ENCODE data around the gene ETFB. TPM values are rescaled to one million over a fixed set of nuclear protein-coding genes. Genes with fewer than 3 reads are reported as not detected.

ETFB gene
- total and polyA plus RNA-seq, 9 of the 15 experiments (the other 6 are each of a cell fraction or from before 2014, with no cell fraction given) = 18.1 to 143 (median 96.1) TPM

GRCh38 chr19:51367565-51368365 lies 1.6 kb upstream of the ETFB start (continued):
- TF ChIP-seq GMEB1 (CRISPR knock-in tag; IDR thresholded peaks at IDR 0.05) (no peak), CHCHD3 (CRISPR knock-in tag; IDR thresholded peaks at IDR 0.05) (no peak), NCOA1 (IDR thresholded peaks at IDR 0.05; ENCODE audit: low read depth) (no peak; the same call in 1 of the 2 replicates), POLR2G (IDR thresholded peaks at IDR 0.05; ENCODE audit: low read depth, low read length) (peak; percentile 88), HMG20A (CRISPR knock-in tag; conservative IDR thresholded peaks at IDR 0.05) (no peak), ETV1 (tag; conservative IDR thresholded peaks at IDR 0.05; ENCODE audit: low read depth) (peak; percentile 90), RBBP5 (IDR thresholded peaks at IDR 0.05; ENCODE audit: borderline replicate concordance, insufficient read depth, low read length, poor library complexity, severe bottlenecking) (peak; percentile 66), RUNX1 (IDR thresholded peaks at IDR 0.05; ENCODE audit: low read depth) (0 out of 2 replicates have a peak, but pooled peaks have one; percentile 14), SREBF1 (IDR thresholded peaks at IDR 0.05; ENCODE audit: borderline replicate concordance, low read depth, low read length) (no peak), ZBTB40 (IDR thresholded peaks at IDR 0.05) (peak; percentile 74; the same call in 1 of the 2 replicates), ZBTB40 (CRISPR knock-in tag; IDR thresholded peaks at IDR 0.05) (no peak), HDAC2 (IDR thresholded peaks at IDR 0.05) (peak; percentile 49; the same call in 1 of the 2 replicates), ILF3 (IDR thresholded peaks at IDR 0.05; ENCODE audit: borderline replicate concordance) (no peak; the same call in 1 of the 2 replicates)
- TF ChIP-seq, protein P1, sequence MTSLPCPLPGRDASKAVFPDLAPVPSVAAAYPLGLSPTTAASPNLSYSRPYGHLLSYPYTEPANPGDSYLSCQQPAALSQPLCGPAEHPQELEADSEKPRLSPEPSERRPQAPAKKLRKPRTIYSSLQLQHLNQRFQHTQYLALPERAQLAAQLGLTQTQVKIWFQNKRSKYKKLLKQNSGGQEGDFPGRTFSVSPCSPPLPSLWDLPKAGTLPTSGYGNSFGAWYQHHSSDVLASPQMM (CRISPR knock-in tag; IDR thresholded peaks at IDR 0.05) = no peak
- TF ChIP-seq, protein P2, sequence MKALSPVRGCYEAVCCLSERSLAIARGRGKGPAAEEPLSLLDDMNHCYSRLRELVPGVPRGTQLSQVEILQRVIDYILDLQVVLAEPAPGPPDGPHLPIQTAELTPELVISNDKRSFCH (CRISPR knock-in tag; IDR thresholded peaks at IDR 0.05) = no peak
- TF ChIP-seq, protein P2 (tag; IDR thresholded peaks at IDR 0.05) = no peak

Data from K562 (cell line).